Heart left ventricle (tissue), 13 donors: ENCODE measurements around the gene DCUN1D1.

ENCODE experiments used
- POLR2A ChIP-seq, 2 donors: fragments of 450-650 bp; IDR thresholded peaks; one replicate each; pipeline ENCODE4 v1.6.1; 2017; ENCODE audit warnings: antibody characterized with exemption in 2 of 2, mild to moderate bottlenecking in 2 of 2, moderate library complexity in 2 of 2
- TF ChIP-seq, protein P1 (sequence below), 12 donors: fragments of 200-600 bp; sonication (generic) in 4 of 12; IDR thresholded peaks; one replicate each; pipeline versions ENCODE4 v1.5.0 to v1.8.0; 2018 to 2022; ENCODE audit warnings: antibody characterized with exemption in 12 of 12, mild to moderate bottlenecking in 5 of 12
- donor health status: ischemic (EF 13 %, LVEDD 7.1; RV severe dilation, severe dysfunction).
- donor health status: DM: no; HTN: yes; CAD: no.
- donor health status: DM: no; HTN: no; CAD: no.
- donor health status: ischemic (EF 25% LVEDD 6.9; RV normal size, moderate dysfunction).
- donor health status: ischemic (EF 25% LVEDD 5.7; RV mildly dilated, moderate dysfunction).
- donor health status: ischemic (EF 35%, LVEDD 5.7; RV mildly dilated, moderate dysfunction).
- donor health status: nonischemic (EF 11% LVEDD 7.7; RV severe dilation, severe dysfunction).
- donor health status: DM: yes; HTN: yes; CAD: no.
- donor health status: PGD.
- donor health status: ischemic (EF 29% LVEDD 5.4; RV normal size, mild dysfunction).
- donor health status: nonischemic (EF 23%, LVEDD 6.1; RV moderate dilation, normal function).

- TF ChIP-seq, protein P1, sequence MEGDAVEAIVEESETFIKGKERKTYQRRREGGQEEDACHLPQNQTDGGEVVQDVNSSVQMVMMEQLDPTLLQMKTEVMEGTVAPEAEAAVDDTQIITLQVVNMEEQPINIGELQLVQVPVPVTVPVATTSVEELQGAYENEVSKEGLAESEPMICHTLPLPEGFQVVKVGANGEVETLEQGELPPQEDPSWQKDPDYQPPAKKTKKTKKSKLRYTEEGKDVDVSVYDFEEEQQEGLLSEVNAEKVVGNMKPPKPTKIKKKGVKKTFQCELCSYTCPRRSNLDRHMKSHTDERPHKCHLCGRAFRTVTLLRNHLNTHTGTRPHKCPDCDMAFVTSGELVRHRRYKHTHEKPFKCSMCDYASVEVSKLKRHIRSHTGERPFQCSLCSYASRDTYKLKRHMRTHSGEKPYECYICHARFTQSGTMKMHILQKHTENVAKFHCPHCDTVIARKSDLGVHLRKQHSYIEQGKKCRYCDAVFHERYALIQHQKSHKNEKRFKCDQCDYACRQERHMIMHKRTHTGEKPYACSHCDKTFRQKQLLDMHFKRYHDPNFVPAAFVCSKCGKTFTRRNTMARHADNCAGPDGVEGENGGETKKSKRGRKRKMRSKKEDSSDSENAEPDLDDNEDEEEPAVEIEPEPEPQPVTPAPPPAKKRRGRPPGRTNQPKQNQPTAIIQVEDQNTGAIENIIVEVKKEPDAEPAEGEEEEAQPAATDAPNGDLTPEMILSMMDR (IDR thresholded peaks at IDR 0.05), result no peak
- TF ChIP-seq POLR2A (IDR thresholded peaks at IDR 0.05), result no peak
Observed at GRCh38 chr3:183028416-183028815, 48.1 kb upstream of the DCUN1D1 start.
